GM18873 (cell line): ENCODE results near the gene CDKN2A.

Source experiments
- ATAC-seq: cut with Tn5 transposase; IDR thresholded peaks from one replicate; pipeline ENCODE4 v1.9.1; 2021; ENCODE audit warnings: mild to moderate bottlenecking, moderate library complexity, moderate number of reproducible peaks; ENCODE audit not compliant: unreplicated experiment, low FRiP score

CDKN2A gene

DNA sequence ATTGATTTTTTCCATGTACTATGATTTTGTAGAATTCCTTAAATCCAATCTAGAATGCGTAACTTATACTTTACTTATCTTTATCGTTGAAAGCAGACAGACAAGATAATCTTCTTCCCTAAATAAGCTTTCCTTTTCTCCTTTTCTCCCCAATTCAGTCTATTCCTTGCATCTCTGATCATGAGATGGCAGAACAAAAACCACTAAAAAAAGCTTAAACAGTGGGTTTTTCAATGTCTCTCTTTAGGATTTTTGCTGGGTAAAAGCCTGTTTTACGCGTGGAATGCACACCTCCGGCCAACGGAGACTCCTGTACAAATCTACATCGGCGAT lies 14.2 kb upstream of the CDKN2A start:
- ATAC-seq: no peak

GRCh38 chr9:22005702-22006606 lies 11.8 kb upstream of the CDKN2A start:
- ATAC-seq: no peak

- ATAC-seq: no peak
Observed at GRCh38 chr9:22005021-22005701, 11.0 kb upstream of the CDKN2A start.

GRCh38 chr9:22002038-22002437 lies 7.8 kb upstream of the CDKN2A start:
- no peak for ATAC-seq

DNA sequence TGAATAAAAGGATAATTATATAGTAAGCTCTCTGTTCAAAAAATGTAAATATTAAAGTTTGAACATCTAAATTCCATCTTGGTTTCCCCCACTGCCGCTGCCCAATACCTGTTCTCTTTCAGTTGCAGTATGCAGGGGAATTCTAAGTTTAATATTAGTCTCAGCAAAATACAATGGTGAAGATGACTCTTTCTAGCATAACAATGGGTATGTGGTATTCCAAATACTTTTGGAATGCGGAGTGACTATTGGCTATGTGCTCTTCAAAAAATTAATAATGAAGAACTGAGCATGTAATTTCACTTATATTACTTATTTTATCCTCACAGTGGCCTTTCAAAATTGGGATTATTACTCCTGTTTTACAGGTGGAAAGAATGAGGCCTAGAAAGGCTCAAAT lies 3.8 kb upstream of the CDKN2A start:
- ATAC-seq: no peak

DNA sequence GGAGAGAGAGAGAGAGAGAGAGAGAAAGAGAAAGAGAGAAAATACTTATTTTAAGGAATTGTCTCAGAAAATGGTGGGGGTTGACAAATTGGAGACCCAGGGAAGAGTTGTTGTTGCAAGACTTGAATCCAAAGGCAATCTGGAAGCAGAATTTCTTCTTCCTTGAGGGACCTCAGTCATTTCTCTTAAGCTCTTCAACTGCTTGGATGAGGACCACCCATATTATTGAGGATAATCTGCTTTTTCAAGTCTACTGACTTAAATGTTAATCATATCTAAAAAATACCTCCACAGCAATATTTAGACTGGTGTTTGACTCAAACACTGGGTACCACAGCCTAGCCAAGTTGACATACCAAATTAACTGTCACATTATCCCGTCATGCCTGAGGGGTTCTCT lies 3.3 kb upstream of the CDKN2A start:
- ATAC-seq: no peak

GRCh38 chr9:21996858-21997257 lies 2.7 kb upstream of the CDKN2A start:
- no peak for ATAC-seq

- ATAC-seq: no peak
Observed at GRCh38 chr9:21996438-21996837, 2.2 kb upstream of the CDKN2A start.

GRCh38 chr9:21995666-21996398 lies 1.6 kb upstream of the CDKN2A start:
- no peak for ATAC-seq

GRCh38 chr9:21995006-21995665 lies 944 bp upstream of the CDKN2A start:
- ATAC-seq: peak; percentile 76

- peak; percentile 18 for ATAC-seq
Observed at GRCh38 chr9:21994556-21995005, 389 bp upstream of the CDKN2A start, which contains the start of gene CDKN2B-AS1. CDKN2B-AS1 (plus strand) TSS chr9:21994791.

DNA sequence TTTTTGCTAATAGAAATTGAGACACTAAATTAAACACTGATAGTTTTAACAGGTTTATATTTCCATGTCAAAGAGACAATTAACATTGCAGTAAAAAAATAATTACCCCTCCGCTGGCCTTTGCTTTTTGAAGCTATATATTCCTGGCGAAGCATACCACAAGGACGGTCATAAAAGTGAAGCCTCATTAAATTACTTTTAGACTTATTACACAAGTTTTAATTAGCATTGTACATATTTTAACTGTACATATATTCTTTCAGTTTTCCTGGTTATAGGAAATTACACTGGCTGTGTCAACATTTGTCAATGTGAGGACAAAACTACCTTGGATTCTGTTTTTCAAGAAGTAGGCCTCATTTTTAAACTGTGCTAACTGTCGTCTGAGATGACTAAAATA lies 1.2 kb downstream of the CDKN2A start:
- ATAC-seq: no peak

GRCh38 chr9:21991072-21991959 lies 2.9 kb downstream of the CDKN2A start:
- ATAC-seq: no peak

GRCh38 chr9:21989440-21990189 lies 4.6 kb downstream of the CDKN2A start:
- no peak for ATAC-seq

DNA sequence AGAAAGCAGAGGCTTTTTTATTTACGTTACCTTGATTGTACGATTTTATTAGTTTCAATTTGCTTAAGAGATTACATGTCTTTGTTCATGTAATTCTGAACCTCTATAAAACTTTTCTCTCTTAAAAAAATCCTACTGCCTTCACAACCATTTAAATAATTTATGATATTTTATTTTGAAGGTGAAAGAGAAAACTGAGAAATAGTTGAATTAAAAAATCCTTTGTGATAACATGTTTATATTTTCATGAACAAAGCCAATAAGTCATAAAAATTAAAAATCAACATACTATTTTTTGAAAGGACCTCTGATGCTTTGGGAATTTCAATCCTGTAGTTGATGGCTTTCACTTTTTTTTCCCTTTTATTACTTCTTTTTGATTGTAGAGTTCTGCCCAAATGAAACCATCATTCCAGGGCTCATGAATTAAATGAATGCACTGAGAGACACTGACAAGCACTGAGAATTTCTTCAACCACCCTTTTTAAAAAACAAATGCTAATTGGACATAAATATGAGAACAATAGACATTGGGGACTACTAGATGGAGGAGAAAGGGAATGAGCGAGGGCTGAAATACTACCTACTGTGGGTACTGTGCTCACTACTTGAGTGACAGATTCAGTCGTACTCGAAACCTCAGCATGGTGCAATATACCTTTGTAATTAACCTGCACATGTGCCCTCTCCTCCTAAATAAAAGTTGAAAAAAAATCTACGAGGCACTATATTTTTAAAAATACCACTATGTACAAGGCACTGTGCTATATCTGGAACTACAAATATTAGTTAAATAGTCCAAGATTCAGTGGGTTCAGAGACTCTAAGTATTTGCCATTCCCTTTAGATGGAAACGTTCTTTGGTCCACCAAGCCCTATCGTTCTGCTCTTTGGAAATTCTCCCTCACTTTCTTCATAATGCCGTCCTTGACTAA lies 5.9 kb downstream of the CDKN2A start:
- ATAC-seq: no peak

DNA sequence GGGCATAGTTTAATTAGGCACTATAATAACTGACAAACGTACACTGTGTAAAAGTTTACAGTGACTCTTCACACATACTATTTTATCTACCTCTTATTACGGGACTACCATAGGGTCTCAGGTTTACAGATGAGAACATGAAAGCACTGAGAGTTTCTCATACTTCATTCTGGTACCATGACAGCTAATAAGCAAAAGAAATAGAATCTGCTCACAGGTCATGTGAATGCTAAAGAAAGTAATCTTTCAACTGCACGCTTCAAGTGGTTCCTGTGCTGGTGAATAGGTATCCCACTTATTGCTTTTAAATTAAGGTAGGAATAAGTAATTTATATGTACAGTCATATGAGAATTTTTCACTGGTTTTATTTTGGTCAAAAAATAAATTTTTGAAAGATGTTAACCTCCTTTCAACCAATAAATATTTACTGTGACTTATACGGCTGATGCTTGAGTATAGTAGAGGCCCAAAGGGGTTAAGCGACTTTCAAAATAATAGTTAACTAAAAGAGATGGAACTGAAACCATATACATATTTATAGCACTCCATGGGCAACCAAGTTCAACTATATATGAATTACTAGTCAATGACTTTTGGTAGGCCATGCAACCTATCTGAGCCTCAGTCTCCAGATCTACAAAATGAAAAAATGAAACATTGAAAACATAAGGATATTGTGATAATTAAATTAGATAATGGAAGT lies 8.1 kb downstream of the CDKN2A start:
- ATAC-seq: peak; percentile 63

GRCh38 chr9:21984101-21984500 lies 10.1 kb downstream of the CDKN2A start:
- no peak for ATAC-seq
